Measurements from ENCODE around the gene ECM1.

The ECM1 gene

DNA sequence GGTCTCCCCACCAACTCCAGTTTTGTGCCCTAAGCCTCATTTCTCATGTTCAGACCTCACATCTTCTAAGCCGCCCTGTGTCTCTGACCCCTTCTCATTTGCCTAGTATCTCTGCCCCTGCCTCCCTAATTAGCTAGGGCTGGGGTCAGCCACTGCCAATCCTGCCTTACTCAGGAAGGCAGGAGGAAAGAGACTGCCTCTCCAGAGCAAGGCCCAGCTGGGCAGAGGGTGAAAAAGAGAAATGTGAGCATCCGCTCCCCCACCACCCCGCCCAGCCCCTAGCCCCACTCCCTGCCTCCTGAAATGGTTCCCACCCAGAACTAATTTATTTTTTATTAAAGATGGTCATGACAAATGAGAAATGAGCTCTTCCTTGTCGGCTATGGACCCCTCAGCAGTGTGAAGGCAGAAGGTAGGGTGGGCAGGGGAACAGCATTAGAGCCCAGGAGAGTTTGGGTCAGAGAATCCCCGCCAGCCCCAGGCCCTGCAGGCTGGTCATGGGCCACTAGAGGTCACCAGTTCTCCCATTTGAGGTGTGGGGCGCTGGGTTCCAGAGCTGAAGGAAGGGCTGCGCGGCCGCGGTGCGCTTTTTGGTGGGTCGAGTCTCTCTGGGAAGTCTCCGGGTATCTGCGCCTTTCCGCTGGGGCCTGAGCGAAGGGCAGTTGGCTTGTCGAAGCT lies 52.8 kb downstream of the ECM1 start:
- TF ChIP-seq, protein P1, sequence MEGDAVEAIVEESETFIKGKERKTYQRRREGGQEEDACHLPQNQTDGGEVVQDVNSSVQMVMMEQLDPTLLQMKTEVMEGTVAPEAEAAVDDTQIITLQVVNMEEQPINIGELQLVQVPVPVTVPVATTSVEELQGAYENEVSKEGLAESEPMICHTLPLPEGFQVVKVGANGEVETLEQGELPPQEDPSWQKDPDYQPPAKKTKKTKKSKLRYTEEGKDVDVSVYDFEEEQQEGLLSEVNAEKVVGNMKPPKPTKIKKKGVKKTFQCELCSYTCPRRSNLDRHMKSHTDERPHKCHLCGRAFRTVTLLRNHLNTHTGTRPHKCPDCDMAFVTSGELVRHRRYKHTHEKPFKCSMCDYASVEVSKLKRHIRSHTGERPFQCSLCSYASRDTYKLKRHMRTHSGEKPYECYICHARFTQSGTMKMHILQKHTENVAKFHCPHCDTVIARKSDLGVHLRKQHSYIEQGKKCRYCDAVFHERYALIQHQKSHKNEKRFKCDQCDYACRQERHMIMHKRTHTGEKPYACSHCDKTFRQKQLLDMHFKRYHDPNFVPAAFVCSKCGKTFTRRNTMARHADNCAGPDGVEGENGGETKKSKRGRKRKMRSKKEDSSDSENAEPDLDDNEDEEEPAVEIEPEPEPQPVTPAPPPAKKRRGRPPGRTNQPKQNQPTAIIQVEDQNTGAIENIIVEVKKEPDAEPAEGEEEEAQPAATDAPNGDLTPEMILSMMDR (conservative IDR thresholded peaks at IDR 0.05), result peak; percentile 96
- peak overlapping the region; percentile 100 for H3K27ac ChIP-seq

DNA sequence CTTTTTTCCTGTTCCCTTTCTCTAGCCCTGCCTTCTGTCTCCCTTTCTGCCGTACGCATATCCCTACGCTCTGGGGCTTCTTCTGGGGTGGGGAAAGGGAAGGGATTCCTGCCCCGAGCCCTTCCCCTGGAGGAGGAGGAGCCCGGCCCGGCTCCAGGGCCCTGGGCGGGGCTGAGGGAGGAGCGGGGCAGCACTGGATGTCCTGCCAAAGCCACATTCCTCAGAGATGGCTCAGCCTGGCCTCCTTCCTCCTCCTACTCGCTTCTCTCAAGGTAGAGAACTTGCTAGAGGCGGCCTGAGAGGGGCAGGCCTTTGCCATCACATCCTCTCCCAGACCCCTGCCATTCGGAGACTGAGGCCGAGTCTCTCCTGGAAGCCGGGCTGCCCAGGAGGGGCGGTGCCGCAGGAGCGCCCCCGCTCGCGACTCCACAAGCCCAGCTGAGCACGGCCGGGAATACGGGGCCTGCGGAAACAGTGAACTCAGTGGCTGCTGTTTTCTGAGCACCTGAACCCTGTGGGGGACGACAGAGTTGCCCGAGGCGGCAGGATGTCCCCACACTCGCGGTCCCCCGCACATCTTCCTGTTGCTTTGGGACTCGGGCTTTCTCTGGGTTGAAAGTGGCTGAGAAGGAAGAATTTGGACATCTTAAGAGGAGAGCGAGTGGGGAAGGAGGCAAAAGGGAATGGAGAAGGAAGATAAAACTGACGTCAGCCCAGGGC lies 53.5 kb downstream of the ECM1 start:
- TF ChIP-seq, protein P1 (conservative IDR thresholded peaks at IDR 0.05), result peak; percentile 74
- H3K27ac ChIP-seq, result peak overlapping the region; percentile 100

DNA sequence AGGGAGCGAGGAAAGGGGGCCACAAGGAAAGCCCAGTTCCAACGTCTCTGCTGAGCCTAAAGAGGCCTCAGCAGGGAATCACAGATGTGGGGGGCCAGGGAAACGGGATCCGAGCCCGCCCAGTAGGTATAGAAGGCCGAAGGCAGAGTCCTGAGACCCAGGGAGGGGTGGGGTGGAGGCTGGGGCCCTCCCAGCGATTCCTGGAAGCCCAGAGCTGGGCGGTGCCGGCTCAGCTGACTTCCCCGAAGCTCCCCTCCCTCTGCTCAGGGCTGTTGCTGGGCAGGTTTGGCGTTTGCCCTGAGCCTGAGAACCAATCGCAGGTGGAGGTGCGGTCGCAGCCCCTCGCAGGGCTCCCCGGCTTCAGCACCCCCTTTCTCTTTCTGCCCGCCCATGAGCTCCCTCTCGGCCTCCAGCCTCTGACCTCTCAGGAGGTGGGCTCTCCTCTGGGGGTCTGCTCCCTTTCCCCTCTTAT lies 54.1 kb downstream of the ECM1 start:
- H3K27ac ChIP-seq, result peak overlapping the region; percentile 100
- TF ChIP-seq, protein P1 (conservative IDR thresholded peaks at IDR 0.05), result no peak

DNA sequence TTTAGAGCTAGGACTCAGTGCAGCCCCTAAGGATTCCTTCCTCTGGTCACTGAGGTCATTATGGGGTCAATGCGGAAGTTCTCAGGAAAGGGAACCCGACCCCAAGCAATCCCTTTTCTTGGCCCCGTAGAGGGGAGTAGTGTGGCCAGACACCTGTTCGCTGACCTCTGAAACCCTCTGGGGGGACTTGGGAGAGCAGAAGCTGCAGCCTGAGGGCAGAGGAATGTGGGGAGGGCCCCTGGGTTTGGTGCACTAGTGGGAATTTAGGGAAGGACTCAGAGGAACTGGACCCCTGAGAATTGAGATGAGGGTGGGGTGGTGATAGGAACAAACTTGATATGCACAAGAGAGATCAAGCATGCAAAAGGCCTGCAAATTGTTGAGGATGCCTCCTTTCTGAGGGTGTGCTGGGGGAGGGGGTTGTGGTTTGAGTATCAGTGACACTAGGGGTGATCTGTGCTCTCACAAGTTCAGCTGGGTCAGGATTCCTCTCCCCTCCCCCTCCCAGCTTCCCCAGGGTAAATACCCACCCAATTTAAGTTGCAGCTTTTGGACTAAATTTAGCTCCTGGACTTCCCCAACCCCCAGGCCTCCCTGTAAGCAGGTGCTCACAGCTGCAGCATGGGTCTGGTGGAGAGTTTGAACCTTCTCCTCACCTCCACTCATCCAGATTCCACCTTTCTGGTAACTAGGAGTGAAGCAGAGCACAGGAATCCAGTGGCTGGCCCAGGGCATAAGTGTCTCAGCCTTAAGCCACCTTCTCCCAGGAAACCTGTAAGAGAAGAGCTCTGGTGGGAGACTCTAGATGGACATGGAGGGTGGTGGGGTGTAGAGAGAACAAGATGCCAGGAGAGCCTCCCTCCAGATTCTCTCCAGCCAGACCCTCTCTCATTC lies 54.8 kb downstream of the ECM1 start:
- peak overlapping the region; percentile 100 for H3K27ac ChIP-seq
- TF ChIP-seq, protein P1 (conservative IDR thresholded peaks at IDR 0.05), result no peak

All from VCaP (cell line).